Body of pancreas (tissue), 4 donors: ENCODE results near the gene IL3. TPM values are rescaled to one million over a fixed set of nuclear protein-coding genes. Genes with fewer than 3 reads are reported as not detected.

Experiments used
- ATAC-seq: fragments of 150-250 bp; one replicate; pipeline ENCODE4 v1.9.1; 2016
- DNase-seq, 4 donors: peaks; one replicate each; pipeline ENCODE4 v3.0.0-alpha.2; 2019
- H3K27ac ChIP-seq, 4 donors: fragments of 200-600 bp; sonication (generic); 1 replicate in 3 of 4; 2 replicates in 1 of 4; pipeline versions ENCODE4 v1.5.1 to v1.6.1; 2016 to 2019; ENCODE audit warnings: mild to moderate bottlenecking in 1 of 4, mixed read lengths in 1 of 4, moderate library complexity in 1 of 4
- H3K27me3 ChIP-seq, 2 donors: fragments of 200-600 bp; sonication (generic); one replicate each; pipeline ENCODE4 v1.6.0; 2016; ENCODE audit warnings: mild to moderate bottlenecking in 1 of 2
- H3K36me3 ChIP-seq, 2 donors: fragments of 200-600 bp; sonication (generic); replicated peaks in 1 of 2; 2 replicates each; pipeline ENCODE4 v1.5.1; 2016; ENCODE audit warnings: low read depth in 2 of 2; ENCODE audit not compliant: insufficient read depth in 1 of 2
- H3K4me1 ChIP-seq: fragments of 200-600 bp; sonication (generic); one replicate; pipeline ENCODE4 v1.6.0; 2016
- H3K4me3 ChIP-seq, 2 donors: fragments of 200-600 bp; sonication (generic); 1 replicate in 1 of 2; 2 replicates in 1 of 2; pipeline ENCODE4 v1.5.1; 2016 to 2019
- H3K9me3 ChIP-seq, 3 donors: fragments of 200-600 bp; sonication (generic); 1 replicate in 2 of 3; 2 replicates in 1 of 3; pipeline ENCODE4 v1.5.1; 2016
- CTCF ChIP-seq, 7 experiments: fragments of 450-650 bp in 4 of 7; fragments of 200-600 bp in 3 of 7; sonication (generic) in 3 of 7; IDR thresholded peaks; one replicate each; pipeline ENCODE4 v1.5.1; 2016 to 2019; ENCODE audit warnings: antibody characterized with exemption in 7 of 7
- POLR2A ChIP-seq, 3 donors: fragments of 450-650 bp; IDR thresholded peaks; one replicate each; pipeline ENCODE4 v1.6.1; 2016; ENCODE audit warnings: antibody characterized with exemption in 3 of 3, mild to moderate bottlenecking in 2 of 3
- WGBS, 2 donors: methylation state at CpG; one replicate each; pipeline ENCODE4 v1.1.5; 2017; 5-methylcytosine and 5-hydroxymethylcytosine counted together
- intact Hi-C: fragments of 100-400 bp; cut with DNase I; formaldehyde crosslinking; loops from one replicate; pipeline ENCODE4 v1.15.1; 2023
- total RNA-seq, 2 donors: library from RNA; depleted of rRNA; stranded (reverse); fragments of >200 nt; gene quantifications; one replicate each; pipeline ENCODE4 v1.1.0, GENCODE V29; 2016

IL3 gene
- total RNA-seq, 2 donors from 2014 or later = not detected

- DNase-seq = no peak
- Histone ChIP-seq H3K36me3 (no peaks in the 10 kb centered on the region), H3K27me3 (no peaks in the 10 kb centered on the region), H3K9me3 (no peaks in the 10 kb centered on the region), H3K4me1 (no peaks in the 10 kb centered on the region), H3K4me3 (no peak overlapping the region), H3K27ac (no peak overlapping the region)
- intact Hi-C loops = no loop called here
- 70 to 72% methylated on average over 9 of the region's 9 CpGs for WGBS, 2 donors
- no peak for ATAC-seq
- TF ChIP-seq CTCF (IDR thresholded peaks at IDR 0.05) (no peak), POLR2A (IDR thresholded peaks at IDR 0.05) (no peak)
Measured at GRCh38 chr5:132050661-132051552, 9.5 kb upstream of the IL3 start.

GRCh38 chr5:132052520-132052919, 7.9 kb upstream of the IL3 start:
- H3K4me1 ChIP-seq = no peaks in the 10 kb centered on the region
- no peaks in the 10 kb centered on the region for H3K9me3 ChIP-seq
- H3K4me3 ChIP-seq = no peak overlapping the region
- H3K36me3 ChIP-seq = no peaks in the 10 kb centered on the region
- H3K27me3 ChIP-seq = no peaks in the 10 kb centered on the region
- intact Hi-C loops = no loop called here
- DNase-seq (no peak), ATAC-seq (no peak)
- H3K27ac ChIP-seq = no peak overlapping the region
- TF ChIP-seq CTCF (IDR thresholded peaks at IDR 0.05) (no peak), POLR2A (IDR thresholded peaks at IDR 0.05) (no peak)
- 72 to 73% methylated on average over 10 of the region's 10 CpGs for WGBS, 2 donors

- intact Hi-C loops = no loop called here
- WGBS, 2 donors = 82 to 88% methylated on average over 4 of the region's 4 CpGs
- Histone ChIP-seq H3K36me3 (no peaks in the 10 kb centered on the region), H3K27me3 (no peaks in the 10 kb centered on the region), H3K9me3 (no peaks in the 10 kb centered on the region), H3K27ac (no peak overlapping the region), H3K4me3 (no peak overlapping the region), H3K4me1 (no peaks in the 10 kb centered on the region)
- no peak for TF ChIP-seq CTCF (IDR thresholded peaks at IDR 0.05)
- no peak for TF ChIP-seq POLR2A (IDR thresholded peaks at IDR 0.05)
- ATAC-seq = no peak
- DNase-seq = no peak
Measured at GRCh38 chr5:132053483-132053882, 7.0 kb upstream of the IL3 start.

GRCh38 chr5:132054031-132054696, 6.3 kb upstream of the IL3 start:
- ATAC-seq (no peak), DNase-seq (no peak)
- Histone ChIP-seq H3K4me1 (no peaks in the 10 kb centered on the region), H3K4me3 (no peak overlapping the region), H3K9me3 (no peaks in the 10 kb centered on the region), H3K27ac (no peak overlapping the region), H3K36me3 (no peaks in the 10 kb centered on the region), H3K27me3 (no peaks in the 10 kb centered on the region)
- intact Hi-C loops = no loop called here
- WGBS, 2 donors = 75 to 83% methylated on average over 10 of the region's 10 CpGs
- TF ChIP-seq CTCF (IDR thresholded peaks at IDR 0.05) (no peak), POLR2A (IDR thresholded peaks at IDR 0.05) (no peak)
